Measurements from ENCODE around the gene TUBA4A. TPM values are rescaled to one million over a fixed set of nuclear protein-coding genes. Genes with fewer than 3 reads are reported as not detected.

TUBA4A gene
- total and polyA plus RNA-seq, 5 experiments from 2014 or later: 107 to 275 (median 143) TPM

- POLR2A ChIA-PET: interaction anchor here (1.2 to 6.9 kb wide), 13 partner anchors 8 to 619 kb away, joined by 3 to 170 read pairs (median 10); partner anchors contain the start of genes ANKZF1, ATG9A, BCS1L and CNPPD1
- Mint-ChIP-seq H3K9me3 (no peaks in the 10 kb centered on the region), H3K27ac (peak overlapping the region; percentile 77 to 100 (median 100)), H3K27me3 (peaks cover 0 to 2% (median 0%) of the 10 kb centered on the region in 5 donors), H3K4me1 (peaks cover 18 to 49% (median 45%) of the 10 kb centered on the region in 4 donors), H3K4me3 (peak overlapping the region; percentile 73 to 99 (median 96)), H3K36me3 (peaks cover 2 to 29% (median 10%) of the 10 kb centered on the region in 3 donors)
- DNase-seq: peak; percentile 56 to 86 (median 72)
- peak in 1 of 2 donors; percentile 8 for ATAC-seq
These were observed 24.3 kb upstream of the TUBA4A start for GRCh38 chr2:219277703-219278654.

DNA sequence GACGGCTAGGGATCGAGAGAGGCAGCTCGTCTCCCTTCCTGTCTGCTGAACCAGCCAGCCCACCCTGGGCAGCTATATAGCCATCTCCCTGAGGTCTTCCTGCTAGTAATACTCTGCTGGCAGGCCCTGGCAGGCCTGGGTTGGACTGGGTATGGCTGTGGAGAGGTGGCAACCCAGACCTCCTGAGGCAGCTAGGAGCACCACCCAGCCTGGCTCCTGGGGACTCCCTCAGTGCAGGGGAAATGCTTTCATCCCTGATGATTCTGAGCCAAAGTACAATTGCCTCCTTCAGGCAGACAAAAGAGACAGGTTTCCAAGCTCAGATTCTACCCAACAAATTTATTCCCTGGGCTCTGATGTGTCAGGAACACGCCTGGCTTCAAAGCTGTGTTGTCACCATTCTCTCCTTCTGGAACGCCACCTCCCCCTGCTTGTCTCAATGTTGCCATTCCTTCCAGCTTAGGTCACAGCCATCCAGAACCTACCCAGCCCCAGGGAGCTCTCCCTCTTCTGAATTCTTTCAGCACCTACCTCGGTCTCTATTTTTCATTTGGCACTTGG is 20.7 kb upstream of the TUBA4A start:
- POLR2A ChIA-PET: interaction anchor here (1.6 kb wide), 1 partner anchor 20 kb away, joined by 7 read pairs; the partner anchor contains the start of gene TUBA4A
- Mint-ChIP-seq H3K4me1 (peaks cover 11 to 22% (median 20%) of the 10 kb centered on the region in 4 donors), H3K4me3 (no peak overlapping the region), H3K27me3 (peaks cover 0 to 1% (median 0%) of the 10 kb centered on the region in 5 donors), H3K27ac (no peak overlapping the region), H3K9me3 (no peaks in the 10 kb centered on the region), H3K36me3 (no peaks in the 10 kb centered on the region)
- DNase-seq (no peak), ATAC-seq (no peak)

- ATAC-seq: no peak
- POLR2A ChIA-PET: interaction anchor here (1.6 kb wide), 1 partner anchor 20 kb away, joined by 7 read pairs; the partner anchor contains the start of gene TUBA4A
- no peak for DNase-seq
- Mint-ChIP-seq H3K27me3 (peaks cover 0 to 1% (median 0%) of the 10 kb centered on the region in 5 donors), H3K36me3 (no peaks in the 10 kb centered on the region), H3K9me3 (no peaks in the 10 kb centered on the region), H3K27ac (peak overlapping the region in 1 of 10 donors; percentile 71), H3K4me1 (peaks cover 10 to 19% (median 19%) of the 10 kb centered on the region in 4 donors), H3K4me3 (no peak overlapping the region)
These were observed 20.2 kb upstream of the TUBA4A start for GRCh38 chr2:219273937-219274336.

GRCh38 chr2:219272995-219273394 is 19.3 kb upstream of the TUBA4A start:
- Mint-ChIP-seq H3K36me3 (no peaks in the 10 kb centered on the region), H3K4me1 (peaks cover 6 to 9% (median 9%) of the 10 kb centered on the region in 4 donors), H3K27ac (no peak overlapping the region), H3K4me3 (no peak overlapping the region), H3K9me3 (no peaks in the 10 kb centered on the region), H3K27me3 (peaks cover 0 to 1% (median 0%) of the 10 kb centered on the region in 5 donors)
- DNase-seq (no peak), ATAC-seq (no peak)
- POLR2A ChIA-PET: interaction anchor here (0.6 to 1.6 kb wide), 2 partner anchors 19 to 1040 kb away, joined by 6 to 7 read pairs; partner anchors contain the start of gene TUBA4A

- POLR2A ChIA-PET: interaction anchor here (0.6 kb wide), 1 partner anchor 1040 kb away, joined by 6 read pairs; no protein-coding TSS in a partner anchor
- peaks cover 3% of the 10 kb centered on the region in 4 donors for H3K4me1 Mint-ChIP-seq
- peaks cover 0 to 1% (median 0%) of the 10 kb centered on the region in 5 donors for H3K27me3 Mint-ChIP-seq
- ATAC-seq: no peak
- DNase-seq: no peak
- no peaks in the 10 kb centered on the region for H3K36me3 Mint-ChIP-seq
- no peak overlapping the region for H3K4me3 Mint-ChIP-seq
- H3K27ac Mint-ChIP-seq: no peak overlapping the region
- H3K9me3 Mint-ChIP-seq: no peaks in the 10 kb centered on the region
These were observed 18.6 kb upstream of the TUBA4A start for GRCh38 chr2:219272356-219272755.

DNA sequence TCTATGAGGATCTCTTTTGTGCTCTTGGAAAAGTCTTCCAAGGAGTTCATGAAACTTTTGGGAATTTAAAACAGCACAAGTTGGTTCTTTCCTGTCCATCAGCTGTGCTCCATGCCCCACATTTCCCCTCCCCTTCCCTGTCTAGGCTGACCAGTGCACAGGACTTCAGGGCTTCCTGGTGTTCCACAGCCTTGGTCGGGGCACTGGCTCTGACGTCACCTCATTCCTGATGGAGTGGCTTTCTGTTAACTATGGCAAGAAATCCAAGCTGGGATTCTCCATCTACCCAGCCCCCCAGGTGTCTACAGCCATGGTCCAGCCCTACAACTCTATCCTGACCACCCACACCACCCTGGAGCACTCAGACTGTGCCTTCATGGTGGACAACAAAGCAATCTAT is 17.3 kb upstream of the TUBA4A start:
- DNase-seq (no peak), ATAC-seq (no peak)
- no peaks in the 10 kb centered on the region for H3K36me3 Mint-ChIP-seq
- no peaks in the 10 kb centered on the region for H3K9me3 Mint-ChIP-seq
- H3K27me3 Mint-ChIP-seq: peaks cover 0 to 1% (median 0%) of the 10 kb centered on the region in 5 donors
- H3K4me1 Mint-ChIP-seq: peaks cover 0 to 2% (median 0%) of the 10 kb centered on the region in 4 donors
- H3K4me3 Mint-ChIP-seq: no peak overlapping the region
- no peak overlapping the region for H3K27ac Mint-ChIP-seq
- POLR2A ChIA-PET: interaction anchor here (1.4 to 1.5 kb wide), 2 partner anchors 11 to 21 kb away, joined by 3 to 5 read pairs; no protein-coding TSS in a partner anchor

DNA sequence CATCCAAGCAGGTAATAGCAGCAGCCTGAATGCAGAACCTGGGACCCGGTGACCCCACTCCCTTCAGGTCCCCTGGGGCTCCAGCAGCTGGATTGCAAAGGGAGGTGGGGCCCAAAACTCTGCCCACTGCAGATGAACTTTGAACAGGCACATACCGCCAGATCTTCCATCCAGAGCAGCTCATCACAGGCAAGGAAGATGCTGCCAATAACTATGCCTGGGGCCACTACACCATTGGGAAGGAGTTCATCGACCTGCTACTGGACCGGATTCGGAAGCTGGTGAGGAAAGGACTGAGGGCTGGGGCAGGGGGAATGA is 16.3 kb upstream of the TUBA4A start:
- Mint-ChIP-seq H3K27me3 (peaks cover 0 to 1% (median 0%) of the 10 kb centered on the region in 5 donors), H3K9me3 (no peaks in the 10 kb centered on the region), H3K27ac (no peak overlapping the region), H3K4me3 (no peak overlapping the region), H3K4me1 (peaks cover 0 to 2% (median 0%) of the 10 kb centered on the region in 4 donors), H3K36me3 (no peaks in the 10 kb centered on the region)
- POLR2A ChIA-PET: interaction anchor here (1.3 to 1.5 kb wide), 3 partner anchors 10 to 20 kb away, joined by 3 to 6 read pairs (median 5); partner anchors contain the start of gene DNAJB2
- DNase-seq (no peak), ATAC-seq (no peak)

GRCh38 chr2:219269362-219270054 is 15.8 kb upstream of the TUBA4A start:
- Mint-ChIP-seq H3K4me1 (peaks cover 0 to 2% (median 0%) of the 10 kb centered on the region in 4 donors), H3K4me3 (no peak overlapping the region), H3K36me3 (no peaks in the 10 kb centered on the region), H3K9me3 (no peaks in the 10 kb centered on the region), H3K27ac (no peak overlapping the region), H3K27me3 (peaks cover 0 to 1% (median 0%) of the 10 kb centered on the region in 5 donors)
- POLR2A ChIA-PET: interaction anchor here (0.8 to 1.5 kb wide), 4 partner anchors 10 to 20 kb away, joined by 3 to 6 read pairs (median 4); partner anchors contain the start of genes DNAJB2 and TUBA4B
- DNase-seq: no peak
- ATAC-seq: no peak

GRCh38 chr2:219268294-219268693 is 14.6 kb upstream of the TUBA4A start:
- no peaks in the 10 kb centered on the region for H3K27me3 Mint-ChIP-seq
- H3K36me3 Mint-ChIP-seq: no peaks in the 10 kb centered on the region
- POLR2A ChIA-PET: no interaction called here
- H3K9me3 Mint-ChIP-seq: no peaks in the 10 kb centered on the region
- no peak overlapping the region for H3K4me3 Mint-ChIP-seq
- peak overlapping the region in 1 of 10 donors; percentile 2 for H3K27ac Mint-ChIP-seq
- no peak for ATAC-seq
- DNase-seq: no peak
- peaks cover 0 to 2% (median 0%) of the 10 kb centered on the region in 4 donors for H3K4me1 Mint-ChIP-seq

DNA sequence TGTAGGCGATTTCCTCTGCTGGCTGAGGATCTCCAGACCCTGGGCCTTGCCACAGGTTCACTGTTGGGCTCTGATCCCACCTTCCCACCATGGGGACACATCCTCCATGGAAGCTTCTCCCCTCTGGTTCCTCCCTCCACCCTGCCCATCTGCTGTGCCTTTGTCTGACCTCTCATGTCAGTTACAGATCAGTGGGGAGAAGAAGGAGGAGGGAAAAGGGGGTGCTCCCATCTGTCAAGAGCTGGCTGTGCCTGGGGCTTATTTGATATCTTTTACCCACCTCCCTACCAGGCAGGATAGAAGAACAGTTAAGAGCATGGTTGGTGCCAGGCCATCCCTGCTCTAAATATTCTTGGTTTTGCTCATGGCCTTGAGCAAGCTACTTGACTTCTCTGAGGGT is 13.2 kb upstream of the TUBA4A start:
- ATAC-seq (no peak), DNase-seq (no peak)
- no peaks in the 10 kb centered on the region for H3K36me3 Mint-ChIP-seq
- POLR2A ChIA-PET: no interaction called here
- peak overlapping the region in 1 of 10 donors; percentile 57 for H3K27ac Mint-ChIP-seq
- no peaks in the 10 kb centered on the region for H3K9me3 Mint-ChIP-seq
- H3K4me3 Mint-ChIP-seq: no peak overlapping the region
- H3K4me1 Mint-ChIP-seq: peaks cover 0 to 2% (median under 1%) of the 10 kb centered on the region in 4 donors
- H3K27me3 Mint-ChIP-seq: no peaks in the 10 kb centered on the region

DNA sequence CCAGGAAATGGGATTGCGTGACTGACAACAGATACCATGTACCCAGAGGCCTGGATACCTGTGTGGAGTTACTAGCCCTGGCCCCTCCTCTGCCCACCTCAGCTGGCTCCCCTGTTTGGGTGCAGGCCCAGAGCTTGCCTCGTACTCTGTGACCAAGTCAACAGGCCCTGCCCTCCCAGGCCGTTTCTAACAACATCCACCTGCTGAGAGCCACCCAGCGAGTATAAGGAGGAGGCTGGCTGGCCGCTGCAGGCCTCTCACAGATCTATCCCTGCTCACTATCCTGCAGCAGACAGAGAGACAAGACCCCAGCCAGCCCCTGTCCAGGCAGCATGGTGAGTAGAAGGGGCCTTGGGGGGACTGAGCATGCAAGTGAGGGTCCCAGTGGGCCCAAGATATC is 12.5 kb upstream of the TUBA4A start:
- Mint-ChIP-seq H3K4me3 (no peak overlapping the region), H3K4me1 (peaks cover 6 to 8% (median 7%) of the 10 kb centered on the region in 4 donors), H3K9me3 (no peaks in the 10 kb centered on the region), H3K36me3 (no peaks in the 10 kb centered on the region), H3K27me3 (no peaks in the 10 kb centered on the region), H3K27ac (peak overlapping the region in 1 of 10 donors; percentile 57)
- POLR2A ChIA-PET: interaction anchor here (1.6 kb wide), 1 partner anchor 12 kb away, joined by 10 read pairs; the partner anchor contains the start of gene TUBA4A
- DNase-seq (no peak), ATAC-seq (no peak)
